GM18511 (cell line): Measurements from ENCODE around the gene ONECUT1.
"Not testable (repeated sequence)": the region's sequence is repeated elsewhere in the genome, so short reads cannot be mapped to it uniquely, and the experiment has no call there.

Experiments used
- ATAC-seq: cut with Tn5 transposase; IDR thresholded peaks from one replicate; pipeline ENCODE4 v1.9.1; 2021; ENCODE audit warnings: mild to moderate bottlenecking, moderate library complexity; ENCODE audit not compliant: unreplicated experiment

ONECUT1 gene

DNA sequence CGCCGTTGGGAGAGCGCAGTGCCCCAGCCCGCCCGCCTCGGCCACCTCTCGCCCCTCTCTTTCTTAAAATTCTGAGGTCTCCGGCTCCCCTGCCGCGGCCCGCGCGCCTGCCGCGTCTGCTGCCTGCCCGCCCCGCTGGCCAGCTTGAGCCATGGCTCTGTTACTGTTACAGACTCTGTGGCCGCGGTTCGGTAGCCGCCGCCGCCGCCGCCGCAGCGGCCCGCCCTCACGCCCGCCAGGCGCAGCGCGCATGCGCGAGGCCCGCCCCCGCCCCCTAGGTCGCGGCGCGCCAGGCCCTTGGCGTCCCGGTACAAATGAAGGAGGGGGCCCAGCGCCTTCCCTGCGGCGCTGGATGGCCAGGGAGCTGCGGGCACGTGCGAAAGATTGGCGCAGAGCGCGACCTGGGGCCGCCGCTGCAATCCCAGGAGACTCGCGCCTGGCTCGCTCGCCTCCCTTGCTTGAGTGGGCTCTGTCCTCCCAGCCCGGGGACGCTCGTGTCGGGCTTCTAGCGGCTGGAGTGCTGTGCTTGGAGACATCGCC, at the start of gene ONECUT1:
ONECUT1 (minus strand) TSS at position 168 of the 540 bp plus-strand sequence. CDS start 452 bp downstream, outside the sequence.
- ATAC-seq: peak; percentile 82

DNA sequence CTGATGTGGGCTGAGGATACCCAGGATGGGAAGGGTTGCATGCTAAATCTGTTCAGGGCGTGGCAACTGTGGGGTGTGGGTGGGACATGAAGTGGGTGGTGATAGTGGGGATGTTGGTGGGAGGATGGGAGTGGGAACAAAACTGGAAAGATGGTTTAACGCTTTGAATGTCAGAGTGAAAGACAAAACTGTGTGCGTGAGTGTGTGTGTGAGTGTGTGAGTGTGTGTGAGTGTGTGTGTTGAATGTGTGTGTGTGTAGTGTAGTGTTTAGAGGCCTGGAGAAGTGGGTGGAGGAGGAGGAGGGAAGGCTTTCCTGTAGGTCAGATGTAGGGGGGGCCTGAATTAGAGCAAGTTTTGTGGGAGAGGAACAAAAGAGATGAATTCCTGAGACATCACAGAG, 44.2 kb upstream of the ONECUT1 start:
- no peak for ATAC-seq

DNA sequence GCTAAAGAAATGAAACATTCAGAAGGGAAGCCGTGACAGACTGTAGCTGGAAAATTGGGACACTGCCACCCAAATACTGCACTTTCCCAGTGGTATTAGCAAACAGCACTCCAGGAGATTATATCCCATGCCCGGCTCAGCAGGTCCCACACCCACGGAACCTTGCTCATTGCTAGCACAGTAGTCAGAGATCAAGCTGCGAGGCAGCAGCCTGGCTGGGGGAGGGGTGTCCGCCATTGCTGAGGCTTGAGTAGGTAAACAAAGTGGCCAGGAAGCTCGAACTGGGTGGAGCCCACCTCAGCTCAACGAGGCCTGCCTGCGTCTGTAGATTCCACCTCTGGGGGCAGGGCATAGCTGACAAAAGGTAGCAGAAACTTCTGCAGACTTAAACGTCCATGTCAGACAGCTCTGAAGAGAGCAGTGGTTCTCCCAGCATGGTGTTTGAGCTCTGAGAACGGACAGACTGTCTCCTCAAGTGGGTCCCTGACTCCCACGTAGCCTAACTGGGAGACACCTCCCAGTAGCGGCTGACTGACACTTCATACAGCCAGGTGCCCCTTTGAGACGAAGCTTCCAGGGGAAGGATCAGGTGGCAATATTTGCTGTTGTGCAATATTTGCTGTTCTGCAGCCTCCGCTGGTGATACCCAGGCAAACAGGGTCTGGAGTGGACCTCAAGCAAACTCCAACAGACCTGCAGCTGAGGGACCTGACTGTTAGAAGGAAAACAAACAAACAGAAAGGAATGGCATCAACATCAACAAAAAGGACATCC, 34.2 kb upstream of the ONECUT1 start:
- ATAC-seq: not testable (repeated sequence)

DNA sequence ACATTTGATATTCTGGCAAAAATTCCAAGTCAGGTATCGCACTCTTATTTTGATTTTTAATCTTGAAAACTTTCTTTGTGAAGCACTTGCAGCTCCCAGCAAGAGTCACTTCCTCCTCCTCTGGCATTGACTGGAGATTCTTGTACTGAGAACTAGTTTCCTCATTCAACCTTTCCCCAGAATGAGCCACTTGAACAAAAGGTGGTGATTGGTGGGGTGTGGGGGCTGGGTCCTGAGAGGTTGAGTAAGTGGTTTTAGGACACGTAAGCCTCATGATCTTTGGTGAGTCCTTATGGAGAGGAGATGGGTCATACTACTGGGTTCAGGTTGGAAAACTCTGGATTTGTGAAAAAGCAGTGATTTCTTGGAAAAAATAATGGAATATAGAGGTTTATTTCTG, 32.3 kb upstream of the ONECUT1 start:
- ATAC-seq: no peak

DNA sequence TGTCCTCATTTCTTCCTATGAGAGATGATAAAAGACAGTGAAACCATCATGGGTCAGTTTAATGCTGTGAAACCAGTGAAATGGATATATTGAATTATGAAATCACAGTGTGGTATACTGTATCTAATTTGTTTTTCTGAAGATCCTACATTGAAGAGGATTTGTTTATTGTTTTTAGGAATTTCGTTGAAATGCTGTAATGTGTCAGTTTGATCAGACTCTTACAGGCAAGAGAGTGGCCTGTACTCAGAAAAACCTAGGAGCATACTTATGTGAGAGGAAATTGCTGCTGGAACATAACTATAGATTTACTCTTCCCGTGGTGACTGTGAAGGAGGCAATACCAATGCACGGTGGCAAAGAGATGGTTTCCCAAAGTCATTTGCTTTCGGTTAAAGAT, 29.1 kb upstream of the ONECUT1 start:
- no peak for ATAC-seq

DNA sequence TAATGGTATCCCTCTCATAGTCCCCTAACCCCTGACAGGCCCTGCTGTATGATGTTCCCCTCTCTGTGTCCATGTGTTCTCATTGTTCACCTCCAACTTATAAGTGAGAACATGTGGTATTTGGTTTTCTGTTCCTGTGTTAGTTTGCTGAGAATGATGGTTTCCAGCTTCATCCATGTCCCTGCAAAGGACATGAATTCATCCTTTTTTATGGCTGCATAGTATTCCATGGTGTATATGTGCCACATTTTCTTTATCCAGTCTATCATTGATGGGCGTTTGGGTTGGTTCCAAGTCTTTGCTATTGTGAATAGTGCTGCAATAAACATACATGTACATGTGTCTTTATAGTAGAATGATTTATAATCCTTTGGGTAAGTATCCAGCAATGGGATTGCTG, 25.8 kb upstream of the ONECUT1 start:
- not testable (repeated sequence) for ATAC-seq

DNA sequence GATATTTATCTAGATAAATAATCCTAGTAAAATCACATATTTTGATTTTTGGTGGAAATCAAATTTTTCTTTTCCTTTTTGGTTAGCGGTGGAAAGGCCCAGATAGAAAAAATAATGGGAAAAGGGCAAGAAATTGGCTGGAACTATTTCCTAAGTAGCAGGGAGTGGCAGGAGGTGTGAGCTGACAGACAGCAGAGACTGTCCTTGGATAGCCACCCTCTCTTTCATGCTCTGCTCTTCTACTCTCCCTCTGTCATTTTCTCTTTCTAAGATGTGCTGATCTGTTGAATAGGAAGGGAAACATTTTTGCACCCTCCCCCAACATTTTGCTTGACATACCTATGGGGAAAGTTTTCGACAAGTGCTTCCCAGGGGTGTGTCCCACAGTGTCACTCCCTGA, 18.9 kb upstream of the ONECUT1 start:
- ATAC-seq: no peak

DNA sequence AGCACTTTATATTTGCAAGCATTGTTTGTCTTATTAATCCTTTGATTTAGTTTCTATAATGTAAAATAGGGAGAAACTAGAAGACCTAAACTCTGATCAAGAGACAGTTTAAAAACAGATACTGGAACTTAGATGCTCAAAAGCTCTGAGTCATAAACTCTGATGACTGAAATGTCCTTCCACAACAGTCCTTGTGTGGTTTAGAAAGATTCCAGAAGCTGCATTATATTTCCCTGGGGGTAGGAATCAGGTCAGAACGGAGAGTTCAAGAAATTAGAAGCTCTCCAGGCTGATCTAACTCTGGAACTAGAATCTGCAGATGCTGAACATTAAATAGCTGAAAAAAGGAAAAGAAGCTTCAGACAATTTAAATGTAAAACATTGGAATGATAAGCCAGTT, 18.3 kb upstream of the ONECUT1 start:
- no peak for ATAC-seq

DNA sequence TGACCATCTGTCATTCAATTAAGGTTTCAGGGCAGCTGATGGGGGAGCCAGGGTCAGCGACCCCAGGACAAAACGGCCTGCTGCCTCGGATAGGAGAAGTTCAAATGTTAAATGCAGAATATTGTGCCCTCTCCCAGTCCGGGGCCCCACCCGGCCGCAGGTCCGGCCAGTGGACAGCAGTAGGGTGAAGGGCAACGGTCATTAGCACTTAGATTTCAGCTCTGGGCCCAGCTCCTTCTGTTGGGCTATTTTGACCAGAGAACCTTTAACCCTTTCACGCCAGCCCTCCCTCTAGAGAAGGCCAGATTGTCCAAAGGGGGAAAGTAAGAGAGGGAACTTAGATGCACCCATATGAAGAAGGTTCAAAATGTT, 16.1 kb upstream of the ONECUT1 start:
- ATAC-seq: no peak

DNA sequence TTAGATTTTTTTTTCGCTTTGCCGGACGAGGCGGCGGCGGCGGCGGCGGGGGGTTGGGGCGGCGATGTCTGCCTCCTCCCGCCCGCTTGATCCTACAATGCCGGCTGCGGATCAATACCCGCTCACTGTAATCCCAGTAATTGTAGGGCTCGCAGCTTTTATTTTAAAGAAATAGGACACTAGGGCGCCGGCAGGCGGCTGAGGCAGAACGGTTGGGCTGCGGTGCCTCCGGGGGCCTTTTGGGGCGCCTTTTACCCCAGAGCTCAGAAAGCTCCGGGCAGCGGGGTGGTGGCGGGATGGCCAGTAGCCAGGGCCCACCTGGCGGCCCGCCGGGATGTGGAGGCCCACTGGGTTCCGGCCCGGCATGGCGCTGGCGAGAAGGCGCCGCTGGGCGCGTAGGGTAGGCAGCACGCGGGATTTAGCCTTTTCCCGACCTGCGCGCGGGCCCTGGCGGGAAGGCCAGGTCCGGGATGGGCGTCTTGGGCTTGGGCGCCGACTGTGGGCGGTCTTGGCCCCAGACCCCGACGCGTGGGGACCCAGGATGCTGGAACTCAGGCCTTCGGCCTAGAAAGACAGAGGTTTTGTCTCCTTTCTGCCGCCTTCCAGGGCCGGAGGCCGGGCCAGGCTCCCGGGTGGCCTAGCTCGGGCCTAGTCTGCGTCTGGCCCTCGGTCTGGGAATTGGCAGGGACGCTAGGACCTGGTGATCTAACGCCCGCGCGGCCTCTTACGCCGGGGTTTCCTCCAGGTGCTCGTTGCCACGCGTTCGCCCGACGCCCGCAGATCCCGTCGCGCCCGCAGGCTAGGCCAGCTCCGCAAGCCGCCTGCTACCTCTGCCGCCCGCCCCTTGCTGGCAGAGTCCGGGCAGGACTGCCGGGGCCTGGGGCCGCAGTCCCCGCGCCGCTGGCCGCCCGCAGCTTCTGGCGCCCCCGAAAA, 15.5 kb upstream of the ONECUT1 start:
- ATAC-seq: no peak

DNA sequence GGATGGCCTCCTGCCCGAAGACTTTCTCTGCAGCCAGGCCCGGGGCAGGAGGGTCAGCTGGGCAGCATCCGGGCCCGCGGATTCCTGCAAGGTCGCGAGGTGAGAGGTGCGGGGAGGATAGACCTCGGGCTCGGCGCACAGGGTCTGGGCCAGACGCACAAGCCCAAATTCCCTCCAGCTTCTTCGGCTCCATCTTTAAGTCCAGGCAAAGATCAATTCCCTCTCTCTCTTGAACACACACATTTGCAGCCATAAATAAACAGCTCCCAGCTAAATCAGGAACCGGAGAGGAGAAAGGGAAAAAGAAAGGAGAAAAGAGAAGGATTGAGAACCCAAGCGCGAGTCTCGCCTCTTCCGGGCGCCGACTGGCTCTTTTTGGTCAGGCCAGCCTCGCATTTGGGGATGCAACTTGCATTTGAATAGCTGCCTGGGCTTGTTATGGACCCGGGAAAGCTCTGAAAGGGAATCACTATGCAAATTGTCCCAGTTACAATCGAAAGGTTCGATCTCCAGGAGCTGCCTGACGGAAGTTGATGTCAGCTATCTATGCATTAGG, 14.5 kb upstream of the ONECUT1 start:
- no peak for ATAC-seq

DNA sequence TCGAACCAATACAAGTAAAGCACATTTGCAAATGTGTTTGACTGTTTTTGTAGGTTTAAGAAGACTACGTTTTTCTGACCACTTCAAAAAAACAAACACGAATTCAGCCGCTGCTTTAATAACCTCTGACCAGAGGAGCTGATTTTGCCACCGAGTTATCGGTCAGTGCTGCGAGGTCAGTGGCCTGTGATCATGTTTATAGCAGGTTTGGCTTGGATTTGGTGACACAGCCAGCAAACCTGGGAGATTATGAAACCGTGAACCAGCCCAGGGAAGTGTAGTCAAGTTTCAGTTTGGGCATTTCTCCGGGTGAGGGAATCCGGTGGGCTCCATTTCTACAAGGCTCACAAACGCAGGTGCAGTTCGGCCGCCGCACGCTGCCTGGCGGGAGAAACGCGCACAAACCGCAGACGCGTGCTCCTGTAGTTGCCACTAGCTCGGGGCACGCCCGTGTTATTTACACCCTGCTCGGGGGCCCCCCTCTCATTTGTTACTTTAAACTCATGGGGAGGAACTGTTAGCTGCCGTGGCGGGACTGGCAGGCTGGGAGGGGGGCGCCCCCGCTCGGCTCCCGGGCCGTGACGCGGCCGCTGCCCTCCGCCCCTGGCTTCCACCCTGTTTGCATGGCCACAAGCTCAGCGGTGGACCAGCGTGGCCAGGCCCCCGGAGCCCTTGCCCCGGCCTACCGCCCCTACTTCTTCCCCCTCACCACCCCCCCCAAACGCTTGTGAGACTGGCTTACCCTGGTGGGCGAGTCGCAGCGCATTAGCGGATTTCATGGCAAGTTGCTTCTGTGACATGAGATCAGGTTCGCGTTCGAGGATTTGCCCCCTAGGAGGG, 13.6 kb upstream of the ONECUT1 start:
- ATAC-seq: no peak

DNA sequence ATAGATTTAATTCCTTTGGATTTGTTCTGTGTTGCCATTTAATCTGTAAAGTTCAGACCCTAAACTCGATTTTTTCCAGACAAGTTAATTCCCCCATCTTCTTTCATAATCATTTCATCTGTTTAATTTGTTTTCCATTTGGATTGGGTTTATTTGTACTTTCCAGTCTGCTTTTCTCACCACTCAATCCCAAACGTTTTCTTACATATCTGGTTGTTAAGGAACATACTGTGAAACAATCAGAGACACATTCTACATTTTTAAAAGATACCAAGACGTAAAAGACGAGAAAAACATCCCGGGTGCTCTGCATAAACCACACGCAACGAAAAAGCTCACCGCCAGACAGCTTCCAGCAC, 13.0 kb upstream of the ONECUT1 start:
- no peak for ATAC-seq

DNA sequence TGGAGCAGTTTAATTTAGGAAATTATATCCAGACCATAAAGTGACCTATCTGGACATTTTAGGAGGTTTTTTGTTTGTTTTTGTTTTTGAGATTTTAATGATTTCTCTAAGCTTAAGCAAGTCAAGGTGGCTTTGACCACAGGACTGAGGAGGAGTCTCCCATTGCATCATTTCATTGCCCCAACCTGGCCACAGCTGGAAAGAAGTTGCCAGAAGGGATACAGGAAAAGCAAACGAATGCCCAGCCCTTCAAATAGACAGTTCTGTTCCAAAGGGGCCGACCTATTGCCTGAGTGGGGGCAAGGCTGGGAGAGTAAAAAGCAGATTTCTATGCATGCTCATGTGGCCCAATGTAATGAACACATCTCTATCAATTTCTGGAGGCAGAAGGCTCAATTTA, 12.0 kb upstream of the ONECUT1 start:
- ATAC-seq: no peak

DNA sequence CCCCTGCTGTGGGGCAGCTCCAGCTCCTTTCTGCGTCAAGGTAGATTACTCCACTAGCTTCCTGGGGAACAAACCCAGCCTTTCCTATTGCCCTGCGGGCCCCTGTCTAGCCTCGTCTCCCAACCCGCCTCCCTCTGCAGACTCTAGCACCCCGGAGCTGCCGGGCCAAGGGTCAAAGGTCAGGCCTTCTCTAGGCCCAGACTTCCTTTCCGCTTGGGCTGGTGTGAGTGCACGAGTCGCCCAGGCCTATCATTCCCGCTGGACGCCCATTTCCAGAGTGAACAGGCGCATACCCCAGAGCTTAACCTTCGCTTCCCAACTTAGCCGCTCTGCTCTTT, 11.6 kb upstream of the ONECUT1 start:
- no peak for ATAC-seq

DNA sequence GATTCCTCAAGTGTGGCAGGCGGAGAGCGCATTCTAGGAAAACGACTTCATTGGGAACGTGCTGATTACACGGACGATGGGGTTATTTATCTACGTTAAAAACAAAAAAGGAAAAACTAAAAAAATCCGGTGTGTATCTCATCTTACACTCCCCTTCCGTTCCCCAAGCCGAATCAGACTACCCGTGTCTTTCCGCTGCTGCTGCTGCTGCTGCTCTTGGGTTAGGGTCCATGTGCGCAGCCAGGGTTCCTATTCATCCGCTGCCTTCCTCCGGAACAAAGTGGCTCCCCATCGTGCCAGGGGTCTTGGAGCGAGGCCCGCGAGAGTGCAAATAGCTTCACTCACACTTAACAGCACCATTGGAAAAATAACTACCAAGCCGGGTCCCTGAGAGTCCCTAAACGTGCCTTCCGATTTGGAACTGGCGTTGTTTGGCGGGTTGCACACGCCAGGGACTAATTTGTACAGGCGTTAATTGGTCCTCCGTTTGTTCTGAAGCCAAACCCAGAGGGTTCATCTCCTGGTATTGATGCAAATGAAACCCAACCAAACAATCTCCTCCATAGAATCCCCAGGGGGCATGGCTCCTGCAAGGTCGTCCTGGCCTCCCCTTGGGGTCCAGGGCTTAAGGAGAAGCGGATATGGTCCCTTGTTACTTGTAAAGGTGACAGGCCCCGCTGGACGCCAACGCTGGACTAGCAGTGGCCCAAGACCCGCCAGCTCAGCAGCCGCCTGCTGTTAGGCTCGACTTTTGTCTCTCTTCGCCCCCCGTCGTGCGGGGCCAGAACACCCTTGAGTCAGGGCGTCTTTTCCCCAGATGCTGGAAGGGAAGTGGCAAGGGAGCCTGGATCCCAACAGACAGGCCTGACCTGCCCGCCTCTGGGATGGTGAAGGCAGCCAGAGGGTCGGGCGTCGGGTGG, 11.0 kb upstream of the ONECUT1 start:
- no peak for ATAC-seq

DNA sequence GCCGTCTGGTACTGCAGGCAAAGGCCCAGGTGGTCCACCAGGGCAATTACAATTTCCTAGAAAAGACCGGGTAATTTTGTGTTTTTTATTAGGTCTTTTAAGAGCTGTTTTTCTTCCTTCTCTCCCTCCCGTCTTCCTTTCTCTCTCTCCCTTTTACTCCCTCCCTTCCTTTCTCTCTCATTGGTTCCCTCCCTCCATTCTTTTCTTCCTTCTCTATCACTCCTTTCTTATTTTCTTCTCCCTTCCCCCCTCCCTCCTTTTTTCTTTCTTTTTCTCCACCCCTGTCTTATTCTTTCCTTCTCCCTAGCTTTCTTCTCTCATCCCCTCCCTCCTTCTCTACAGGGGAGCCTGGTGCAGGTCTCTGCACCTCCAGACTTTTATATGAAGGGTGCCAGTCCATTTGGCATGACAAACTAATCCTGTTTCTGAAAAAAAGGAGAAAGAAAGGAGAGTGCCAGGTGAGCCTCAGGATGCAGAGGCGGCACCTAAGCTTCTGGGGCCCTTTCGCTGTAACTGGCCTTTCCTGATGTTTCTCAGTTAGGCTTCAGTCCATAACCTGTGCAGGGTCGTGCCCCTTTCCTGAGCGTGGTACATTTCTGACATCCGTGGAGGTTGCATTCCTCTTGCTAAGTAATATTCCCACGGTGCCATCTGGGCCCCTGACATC, 9.1 kb upstream of the ONECUT1 start:
- ATAC-seq: no peak

DNA sequence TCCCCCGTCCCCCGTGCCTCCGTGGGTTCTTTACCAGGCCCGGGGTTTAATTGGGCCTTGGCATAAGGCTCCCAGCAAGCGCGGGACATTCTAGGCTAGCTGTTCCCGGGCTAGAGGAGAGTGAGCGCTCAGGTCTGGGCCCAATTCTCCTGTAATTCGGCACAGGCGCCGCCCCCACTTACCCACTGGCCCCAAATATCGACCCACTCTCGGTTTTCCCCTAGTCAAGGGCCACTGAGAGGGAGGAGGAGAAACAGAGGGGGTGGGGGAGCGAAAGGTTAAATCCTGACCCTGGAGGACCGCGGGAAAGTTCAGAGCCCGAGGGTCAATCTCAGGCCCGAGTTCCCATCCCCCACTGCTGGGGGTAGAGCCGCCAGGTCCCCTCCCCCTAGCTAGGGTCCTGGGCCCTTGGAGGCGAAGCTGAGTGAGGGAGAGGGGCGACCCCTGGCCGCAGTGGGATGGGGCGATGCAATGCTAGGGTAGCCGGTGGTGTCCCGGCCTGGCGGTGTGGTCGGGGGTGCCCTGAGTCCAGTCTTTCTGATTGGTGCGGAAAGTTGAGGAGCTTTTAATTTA, 8.5 kb upstream of the ONECUT1 start:
- no peak for ATAC-seq
